ENCODE results near the gene ZNF534. TPM values are rescaled to one million over a fixed set of nuclear protein-coding genes. Genes with fewer than 3 reads are reported as not detected.

The ZNF534 gene
- polyA plus RNA-seq, 1 of the 3 experiments (the other 2 are of a cell fraction): not detected

GRCh38 chr19:52473655-52474350 lies 44.9 kb downstream of the ZNF534 start:
- Histone ChIP-seq H3K9ac (no peak overlapping the region), H3K9me2 (no peaks in the 10 kb centered on the region), H3K4me2 (no peak overlapping the region), H3F3A (replicated peaks; ENCODE audit: insufficient read depth) (peaks cover 4% of the 10 kb centered on the region), H3K27ac (ENCODE audit: low read depth in 2 of 2, low read length in 1 of 2) (no peak overlapping the region), H3K79me2 (ENCODE audit: insufficient read depth) (no peaks in the 10 kb centered on the region), H3K36me3 (replicated peaks in 1 of 2; ENCODE audit: control insufficient read depth in 1 of 2, insufficient read depth in 2 of 2, low read length in 1 of 2) (peaks cover 0 to 7% of the 10 kb centered on the region in 2 experiments), H3K4me1 (ENCODE audit: control insufficient read depth in 1 of 2, insufficient read depth in 2 of 2, low read depth in 1 of 2, low read length in 1 of 2) (no peaks in the 10 kb centered on the region), H3K27me3 (ENCODE audit: insufficient read depth) (no peaks in the 10 kb centered on the region), H2AFZ (ENCODE audit: low read depth) (no peak overlapping the region), H3K4me3 (ENCODE audit: low read depth in 2 of 2, low read length in 1 of 2) (no peak overlapping the region), H3K9me3 (peaks cover 33% of the 10 kb centered on the region), H4K20me1 (ENCODE audit: insufficient read depth) (no peaks in the 10 kb centered on the region)
- 26% methylated on average over 3 of the region's 3 CpGs for WGBS (ENCODE audit: low lambda C conversion rate)
- TF ChIP-seq, protein P1, sequence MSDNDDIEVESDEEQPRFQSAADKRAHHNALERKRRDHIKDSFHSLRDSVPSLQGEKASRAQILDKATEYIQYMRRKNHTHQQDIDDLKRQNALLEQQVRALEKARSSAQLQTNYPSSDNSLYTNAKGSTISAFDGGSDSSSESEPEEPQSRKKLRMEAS (IDR thresholded peaks at IDR 0.05; ENCODE audit: low read depth): no peak
- TF ChIP-seq GABPA (IDR thresholded peaks at IDR 0.05; ENCODE audit: low read depth): no peak
- TF ChIP-seq TAF1 (IDR thresholded peaks at IDR 0.05; ENCODE audit: borderline replicate concordance, low read depth, low read length): no peak
- TF ChIP-seq, protein P2, sequence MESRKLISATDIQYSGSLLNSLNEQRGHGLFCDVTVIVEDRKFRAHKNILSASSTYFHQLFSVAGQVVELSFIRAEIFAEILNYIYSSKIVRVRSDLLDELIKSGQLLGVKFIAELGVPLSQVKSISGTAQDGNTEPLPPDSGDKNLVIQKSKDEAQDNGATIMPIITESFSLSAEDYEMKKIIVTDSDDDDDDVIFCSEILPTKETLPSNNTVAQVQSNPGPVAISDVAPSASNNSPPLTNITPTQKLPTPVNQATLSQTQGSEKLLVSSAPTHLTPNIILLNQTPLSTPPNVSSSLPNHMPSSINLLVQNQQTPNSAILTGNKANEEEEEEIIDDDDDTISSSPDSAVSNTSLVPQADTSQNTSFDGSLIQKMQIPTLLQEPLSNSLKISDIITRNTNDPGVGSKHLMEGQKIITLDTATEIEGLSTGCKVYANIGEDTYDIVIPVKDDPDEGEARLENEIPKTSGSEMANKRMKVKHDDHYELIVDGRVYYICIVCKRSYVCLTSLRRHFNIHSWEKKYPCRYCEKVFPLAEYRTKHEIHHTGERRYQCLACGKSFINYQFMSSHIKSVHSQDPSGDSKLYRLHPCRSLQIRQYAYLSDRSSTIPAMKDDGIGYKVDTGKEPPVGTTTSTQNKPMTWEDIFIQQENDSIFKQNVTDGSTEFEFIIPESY (IDR thresholded peaks at IDR 0.05; ENCODE audit: borderline replicate concordance, low read depth): no peak
- TF ChIP-seq, protein P3, sequence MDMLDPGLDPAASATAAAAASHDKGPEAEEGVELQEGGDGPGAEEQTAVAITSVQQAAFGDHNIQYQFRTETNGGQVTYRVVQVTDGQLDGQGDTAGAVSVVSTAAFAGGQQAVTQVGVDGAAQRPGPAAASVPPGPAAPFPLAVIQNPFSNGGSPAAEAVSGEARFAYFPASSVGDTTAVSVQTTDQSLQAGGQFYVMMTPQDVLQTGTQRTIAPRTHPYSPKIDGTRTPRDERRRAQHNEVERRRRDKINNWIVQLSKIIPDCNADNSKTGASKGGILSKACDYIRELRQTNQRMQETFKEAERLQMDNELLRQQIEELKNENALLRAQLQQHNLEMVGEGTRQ (IDR thresholded peaks at IDR 0.05; ENCODE audit: borderline replicate concordance, low read depth, low read length): no peak
- TF ChIP-seq RCOR1 (IDR thresholded peaks at IDR 0.05; ENCODE audit: low read length): no peak
- no peak for TF ChIP-seq NFIC (IDR thresholded peaks at IDR 0.05; ENCODE audit: borderline replicate concordance)
- no peak for TF ChIP-seq FOXM1 (IDR thresholded peaks at IDR 0.05; ENCODE audit: low read depth)
- TF ChIP-seq, protein P4, sequence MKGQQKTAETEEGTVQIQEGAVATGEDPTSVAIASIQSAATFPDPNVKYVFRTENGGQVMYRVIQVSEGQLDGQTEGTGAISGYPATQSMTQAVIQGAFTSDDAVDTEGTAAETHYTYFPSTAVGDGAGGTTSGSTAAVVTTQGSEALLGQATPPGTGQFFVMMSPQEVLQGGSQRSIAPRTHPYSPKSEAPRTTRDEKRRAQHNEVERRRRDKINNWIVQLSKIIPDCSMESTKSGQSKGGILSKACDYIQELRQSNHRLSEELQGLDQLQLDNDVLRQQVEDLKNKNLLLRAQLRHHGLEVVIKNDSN (IDR thresholded peaks at IDR 0.05; ENCODE audit: borderline replicate concordance, low read depth): no peak
- TF ChIP-seq FOXJ3 (CRISPR knock-in tag; IDR thresholded peaks at IDR 0.05): no peak
- TF ChIP-seq RAD21 (IDR thresholded peaks at IDR 0.05; ENCODE audit: low read length): no peak
- TF ChIP-seq JUND (IDR thresholded peaks at IDR 0.05): no peak
- no peak for TF ChIP-seq RXRA (IDR thresholded peaks at IDR 0.05; ENCODE audit: borderline replicate concordance, low read depth)
- no peak for TF ChIP-seq EZH2phosphoT487 (IDR thresholded peaks at IDR 0.05; ENCODE audit: borderline replicate concordance, low read depth)
- TF ChIP-seq, protein P5, sequence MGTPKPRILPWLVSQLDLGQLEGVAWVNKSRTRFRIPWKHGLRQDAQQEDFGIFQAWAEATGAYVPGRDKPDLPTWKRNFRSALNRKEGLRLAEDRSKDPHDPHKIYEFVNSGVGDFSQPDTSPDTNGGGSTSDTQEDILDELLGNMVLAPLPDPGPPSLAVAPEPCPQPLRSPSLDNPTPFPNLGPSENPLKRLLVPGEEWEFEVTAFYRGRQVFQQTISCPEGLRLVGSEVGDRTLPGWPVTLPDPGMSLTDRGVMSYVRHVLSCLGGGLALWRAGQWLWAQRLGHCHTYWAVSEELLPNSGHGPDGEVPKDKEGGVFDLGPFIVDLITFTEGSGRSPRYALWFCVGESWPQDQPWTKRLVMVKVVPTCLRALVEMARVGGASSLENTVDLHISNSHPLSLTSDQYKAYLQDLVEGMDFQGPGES (IDR thresholded peaks at IDR 0.05; ENCODE audit: low read depth, low read length): no peak
- TF ChIP-seq GATA2 (CRISPR knock-in tag; IDR thresholded peaks at IDR 0.05): no peak
- ChIA-PET CTCF (no interaction called here), POLR2A (no interaction called here)
- DNase-seq: no peak
